ENCODE data around the gene C3.
A peak's percentile ranks its signal among the peaks of the same experiment; 100 is the strongest.

Gene C3

GRCh38 chr19:6730941-6731670 is 10.7 kb upstream of the C3 start:
- DNase-seq (ENCODE audit: low spot score) = no peak

DNA sequence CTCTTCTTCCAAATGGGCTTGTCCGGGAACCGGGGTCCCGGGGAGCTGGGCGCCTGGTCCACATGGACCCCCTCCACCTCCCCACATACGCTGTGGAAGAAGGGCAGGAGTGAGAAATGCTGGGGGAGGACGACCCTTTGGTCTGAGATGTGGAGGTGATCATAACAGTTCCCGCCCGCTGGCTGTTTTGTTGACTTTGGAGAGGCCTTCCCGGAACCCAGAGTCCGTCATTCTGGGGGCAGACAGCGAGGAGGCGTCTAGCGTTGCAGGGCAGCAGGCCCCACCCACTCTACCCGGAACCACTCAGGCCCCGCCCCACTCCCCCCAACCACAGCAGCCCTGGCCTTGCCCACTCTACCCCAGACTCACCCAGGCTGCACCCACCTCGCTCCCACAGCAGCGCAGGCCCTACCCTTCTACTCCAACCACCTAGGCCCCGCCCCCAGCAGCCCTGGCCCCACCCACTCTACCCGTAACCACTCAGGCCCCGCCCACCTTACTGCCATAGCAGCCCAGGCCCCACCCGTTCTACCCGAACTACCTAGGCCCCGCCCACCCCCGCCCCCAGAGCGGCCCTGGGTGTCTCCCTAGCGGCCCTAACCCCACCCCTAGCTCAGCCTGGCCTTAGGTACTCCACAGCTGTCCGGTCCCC is 9.8 kb upstream of the C3 start:
- peak; percentile 88 for DNase-seq (ENCODE audit: low spot score)

DNA sequence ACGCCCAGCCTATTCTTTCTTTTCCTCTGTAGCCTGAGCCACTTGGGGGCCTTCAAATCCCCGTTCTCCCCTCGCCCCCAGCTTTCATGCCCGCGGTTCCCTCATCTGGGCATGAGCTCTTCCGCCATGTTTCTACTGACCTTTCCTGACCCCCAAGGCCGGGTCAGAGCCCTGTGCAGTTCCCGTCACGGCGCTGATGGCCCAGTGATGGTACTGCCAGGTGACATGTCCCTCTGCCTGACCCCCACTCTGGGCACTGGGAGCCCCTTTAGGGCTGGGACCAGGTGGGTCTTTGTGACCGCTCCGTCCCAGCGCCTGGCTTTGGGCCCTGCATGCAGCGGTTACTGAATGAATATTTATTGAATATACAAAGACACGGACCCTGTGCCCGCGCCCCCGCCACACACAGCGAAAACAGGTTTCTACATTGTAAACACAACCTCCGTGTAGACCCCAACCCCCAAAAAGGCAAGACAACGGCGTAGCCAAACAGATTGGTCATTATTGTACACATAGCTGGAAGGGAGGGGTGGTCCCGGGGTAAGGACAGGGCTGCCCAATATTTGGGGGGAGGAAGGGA is 9.2 kb upstream of the C3 start:
- DNase-seq (ENCODE audit: low spot score) = no peak

GRCh38 chr19:6728346-6728745 is 7.9 kb upstream of the C3 start:
- no peak for DNase-seq (ENCODE audit: low spot score)

DNA sequence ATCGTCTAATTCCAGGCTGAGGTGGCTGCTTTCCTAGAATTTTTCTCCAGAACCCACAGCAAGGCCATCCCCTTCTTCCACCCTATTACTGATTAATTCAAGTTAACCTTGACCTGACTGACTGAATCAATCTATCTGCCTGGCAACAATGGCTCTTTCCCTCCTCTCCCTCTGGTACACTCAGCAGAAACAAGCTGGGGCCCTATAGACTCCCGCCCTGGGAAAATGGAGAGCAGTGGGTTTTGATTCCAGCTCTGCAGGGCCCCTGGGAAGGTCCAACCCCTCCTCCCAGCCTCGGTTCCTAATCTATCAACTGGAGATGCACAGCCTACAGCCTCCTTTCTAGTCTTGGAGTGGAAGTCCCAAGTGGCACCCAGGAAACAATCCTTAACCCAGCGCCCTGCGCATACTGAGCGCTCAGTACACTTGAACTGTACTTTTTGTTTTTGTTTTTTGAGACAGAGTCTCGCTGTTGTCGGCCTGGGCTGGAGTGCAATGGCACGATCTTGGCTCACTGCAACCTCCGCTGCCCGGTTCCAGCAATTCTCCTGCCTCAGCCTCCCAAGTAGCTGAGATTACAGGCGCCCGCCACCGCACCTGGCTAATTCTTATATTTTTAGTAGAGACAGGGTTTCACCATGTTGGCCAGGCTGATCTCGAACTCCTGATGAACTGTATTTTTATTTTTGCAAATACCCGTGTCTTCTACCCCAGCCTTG is 5.2 kb upstream of the C3 start:
- no peak for DNase-seq (ENCODE audit: low spot score)

- DNase-seq (ENCODE audit: low spot score) = no peak
These were observed 4.4 kb upstream of the C3 start for GRCh38 chr19:6724631-6725492.

DNA sequence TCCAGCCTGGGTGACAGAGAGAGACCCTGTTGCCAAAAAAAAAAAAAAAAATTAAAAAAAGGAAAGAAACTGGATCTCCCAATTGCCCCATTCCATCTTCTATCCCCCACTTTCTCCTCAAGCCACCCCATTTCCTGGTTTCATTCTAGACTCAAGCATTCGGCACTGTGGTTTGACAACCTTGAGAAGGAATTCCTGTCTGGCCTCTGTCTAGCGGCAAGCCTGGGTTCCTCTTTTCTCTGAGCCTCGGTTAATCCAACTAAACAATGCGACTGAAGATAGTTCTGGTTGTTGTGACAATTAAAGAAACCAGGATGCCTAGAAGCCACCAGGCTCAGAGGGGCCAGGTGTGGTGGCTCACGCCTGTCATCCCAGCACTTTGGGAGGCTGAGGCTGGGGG is 3.3 kb upstream of the C3 start:
- DNase-seq (ENCODE audit: low spot score) = no peak

GRCh38 chr19:6723108-6723618 is 2.7 kb upstream of the C3 start:
- peak; percentile 55 for DNase-seq (ENCODE audit: low spot score)

DNA sequence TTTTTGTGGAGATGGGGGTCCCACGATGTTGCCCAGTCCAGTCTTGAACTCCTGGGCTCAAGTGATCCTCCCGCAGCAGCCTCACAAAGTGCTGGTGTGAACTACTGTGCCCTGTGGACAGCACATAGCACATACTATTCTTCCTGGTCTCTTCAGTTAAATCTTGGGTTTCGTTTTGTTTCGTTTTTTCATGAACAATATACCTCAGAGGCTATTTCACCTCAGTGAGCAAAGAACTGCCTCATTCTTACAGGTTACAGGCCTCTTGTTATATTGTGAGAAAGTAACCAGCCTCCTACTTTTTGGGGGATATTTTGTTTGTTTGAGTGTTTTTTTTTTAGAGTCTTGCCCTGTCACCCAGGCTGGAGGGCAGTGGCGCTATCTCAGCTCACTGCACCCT is 1.3 kb upstream of the C3 start:
- no peak for DNase-seq (ENCODE audit: low spot score)

GRCh38 chr19:6721138-6721474 is 656 bp upstream of the C3 start:
- no peak for DNase-seq (ENCODE audit: low spot score)

DNA sequence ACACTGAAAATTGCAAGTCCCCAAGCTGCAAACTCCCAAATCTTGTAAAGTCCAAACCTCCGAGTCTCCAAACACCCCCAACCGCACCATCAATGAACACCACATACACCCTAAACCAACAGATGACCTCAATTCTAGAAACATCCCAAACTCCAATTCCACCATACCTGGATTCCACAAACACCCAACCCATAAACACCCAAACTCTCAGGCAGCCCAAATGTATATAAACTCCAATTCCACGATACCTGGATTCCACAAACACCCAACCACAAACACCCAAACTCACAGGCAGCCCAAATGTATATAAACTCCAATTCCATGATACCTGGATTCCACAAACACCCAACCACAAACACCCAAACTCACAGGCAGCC is 470 bp downstream of the C3 start:
- DNase-seq (ENCODE audit: low spot score) = no peak

DNA sequence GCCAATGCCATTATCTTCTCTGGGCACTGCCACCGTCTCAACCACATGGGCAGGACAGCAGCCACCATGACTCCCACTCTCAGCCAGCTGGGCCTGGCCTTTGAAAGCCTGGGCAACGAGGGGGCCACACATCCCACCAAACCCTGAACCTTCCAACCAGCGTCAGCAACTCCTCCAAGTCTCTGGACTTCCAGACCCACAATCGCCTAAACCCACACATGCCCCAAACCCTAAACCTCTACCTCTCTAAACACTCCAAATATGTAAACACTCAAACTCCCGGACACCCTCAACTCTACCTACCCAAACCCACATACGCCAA is 949 bp downstream of the C3 start:
- no peak for DNase-seq (ENCODE audit: low spot score)

DNA sequence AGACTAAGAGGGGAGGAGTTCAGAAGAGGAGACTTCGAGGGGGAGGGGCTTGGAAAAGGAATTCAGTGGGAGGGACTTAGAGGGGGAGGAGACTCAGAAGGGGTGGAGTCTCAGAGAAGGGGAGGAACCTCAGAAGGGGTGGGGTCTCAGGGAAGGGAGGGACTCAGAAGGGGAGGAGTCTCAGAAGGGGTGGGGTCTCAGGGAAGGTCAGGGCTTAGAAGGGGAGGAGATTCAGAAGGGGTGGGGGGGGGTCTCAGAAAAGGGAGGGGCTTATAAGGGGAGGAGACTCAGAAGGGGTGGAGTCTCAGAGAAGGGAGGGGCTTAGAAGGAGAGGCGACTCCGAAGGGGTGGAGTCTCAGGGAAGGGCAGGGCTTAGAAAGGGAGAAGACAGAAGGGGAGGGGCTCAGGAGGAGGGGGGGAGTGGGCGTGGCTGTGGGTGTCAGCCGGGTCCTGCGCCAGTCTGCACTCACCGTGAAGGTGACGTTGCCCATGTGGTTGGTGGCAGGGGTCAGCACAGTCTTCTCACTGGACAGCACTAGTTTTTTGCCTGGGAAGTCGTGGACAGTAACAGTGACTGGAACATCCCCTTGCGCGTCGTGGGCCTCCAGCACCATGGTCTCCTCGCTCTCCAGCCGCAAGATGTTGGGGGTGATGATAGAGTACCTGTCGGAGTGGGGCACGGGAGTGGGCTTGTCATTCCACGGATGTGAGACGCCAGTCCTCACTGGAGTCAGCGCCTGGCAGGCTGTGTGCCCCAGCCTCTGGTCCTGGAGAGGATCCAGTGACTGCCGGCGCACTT is 1.5 kb downstream of the C3 start:
- DNase-seq (ENCODE audit: low spot score) = peak; percentile 85

GRCh38 chr19:6718111-6718740 is 2.2 kb downstream of the C3 start:
- DNase-seq (ENCODE audit: low spot score) = peak; percentile 72

- no peak for DNase-seq (ENCODE audit: low spot score)
These were observed 2.9 kb downstream of the C3 start for GRCh38 chr19:6717441-6717971.

DNA sequence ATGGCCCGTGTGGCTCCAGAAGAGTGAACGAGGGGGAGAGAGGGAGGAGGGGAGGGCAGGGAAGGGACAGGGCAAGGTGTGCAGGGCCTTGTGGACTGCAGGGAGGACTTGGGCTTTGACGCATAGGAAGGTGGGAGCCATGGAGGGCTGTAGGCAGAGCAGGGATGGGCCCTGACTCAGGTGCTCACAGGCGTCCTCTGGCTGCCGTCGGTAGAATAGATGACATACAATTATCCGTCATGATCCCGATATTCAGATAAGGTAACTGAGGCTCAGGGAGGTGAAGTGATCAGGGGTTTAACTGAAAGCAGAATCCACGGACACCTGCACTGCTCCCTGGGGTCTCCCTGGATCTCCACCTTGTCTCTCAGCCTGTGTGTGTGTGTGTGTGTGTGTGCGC is 3.4 kb downstream of the C3 start:
- DNase-seq (ENCODE audit: low spot score) = no peak

DNA sequence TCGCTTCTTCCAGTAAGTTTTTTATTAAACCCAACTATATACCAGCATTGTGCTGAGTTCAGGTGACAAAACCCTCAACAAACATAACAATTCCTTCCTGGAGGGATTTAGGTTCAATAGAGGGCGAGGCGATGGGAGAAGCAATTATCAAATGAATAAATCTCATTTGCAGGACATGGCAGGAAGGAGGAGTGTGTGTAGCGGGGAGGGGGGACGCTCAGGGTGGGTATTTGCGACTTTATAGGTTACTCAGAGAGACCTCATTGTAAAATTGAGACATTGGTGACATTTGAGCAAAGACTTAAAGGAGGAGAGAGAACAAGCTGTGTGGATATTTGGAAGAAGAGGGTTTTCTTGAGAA is 3.9 kb downstream of the C3 start:
- DNase-seq (ENCODE audit: low spot score) = no peak

- no peak for DNase-seq (ENCODE audit: low spot score)
These were observed 5.5 kb downstream of the C3 start for GRCh38 chr19:6714749-6715555.

DNA sequence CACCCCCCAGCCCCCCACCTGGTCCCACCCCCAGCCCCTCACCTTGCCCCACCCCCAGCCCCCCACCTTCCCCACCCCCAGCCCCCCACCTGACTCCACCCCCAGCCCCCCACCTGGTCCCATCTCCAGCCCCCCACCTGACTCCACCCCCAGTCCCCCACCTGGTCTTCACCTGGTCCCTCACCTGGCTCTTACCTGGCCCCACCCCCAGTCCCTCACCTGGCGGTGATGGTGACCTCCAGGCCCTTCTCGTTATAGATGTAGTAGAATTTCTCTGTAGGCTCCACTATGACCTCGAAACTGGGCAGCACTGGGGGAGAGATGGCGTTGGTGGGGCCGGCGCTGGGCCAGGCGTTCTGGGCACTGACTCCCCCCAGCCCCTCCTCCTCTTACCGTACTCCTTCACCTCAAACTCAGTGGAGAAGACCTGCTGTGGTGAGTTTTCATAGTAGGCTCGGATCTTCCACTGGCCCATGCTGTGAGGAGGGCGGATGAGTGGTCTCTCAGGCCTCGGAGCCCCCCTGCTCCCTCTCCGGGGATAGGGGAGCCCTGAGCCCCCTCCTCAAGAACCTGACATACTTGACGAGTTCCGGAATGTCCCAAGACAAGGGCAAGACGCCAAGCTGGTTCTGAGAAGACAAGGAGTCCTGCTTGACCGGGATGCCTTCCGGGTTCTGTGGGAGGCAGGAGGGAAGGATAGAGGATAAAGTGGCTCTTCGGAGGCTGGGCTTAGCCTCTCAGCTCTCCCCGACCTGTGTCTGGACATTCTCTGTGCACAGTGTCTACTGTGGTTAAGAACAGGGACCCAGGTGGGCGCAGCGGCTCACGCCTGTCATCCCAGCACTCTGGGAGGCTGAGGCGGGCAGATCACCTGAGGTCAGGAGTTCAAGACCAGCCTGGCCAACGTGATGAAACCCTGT is 6.4 kb downstream of the C3 start:
- no peak for DNase-seq (ENCODE audit: low spot score)

All from iPS-NIHi11 (cell line).